WTC11 (cell line): ENCODE measurements around the gene PPP1CB. TPM values are rescaled to one million over a fixed set of nuclear protein-coding genes. Genes with fewer than 3 reads are reported as not detected.

Experiments
- ATAC-seq: fragments of 200-7000 bp; cut with Tn5 transposase; 2 replicates; pipeline ENCODE4 v1.10.0; 2021; ENCODE audit warnings: mild to moderate bottlenecking, moderate library complexity
- CTCF ChIA-PET: fragments of 300-600 bp; sonication (Branson Sonifier 250); formaldehyde crosslinking; loops from one replicate; lab custom pipeline; 2021; ENCODE audit warnings: antibody characterized with exemption; lab: Charles Lee
- POLR2A ChIA-PET: fragments of 350-600 bp; sonication (Branson Sonifier 250); formaldehyde crosslinking; loops from one replicate; lab custom pipeline; 2021; ENCODE audit warnings: antibody characterized with exemption; lab: Charles Lee
- DNase-seq: peaks from one replicate; pipeline ENCODE4 v3.0.0; 2021; ENCODE audit warnings: low spot score
- H3K27ac Mint-ChIP-seq: 2 replicates; pipeline ENCODE4 v1.8.0; 2021; ENCODE audit warnings: mixed read lengths
- H3K27me3 Mint-ChIP-seq: 2 replicates; pipeline ENCODE4 v1.8.0; 2021; ENCODE audit warnings: low read depth, mild to moderate bottlenecking, moderate library complexity, mixed read lengths
- H3K36me3 Mint-ChIP-seq: 2 replicates; pipeline ENCODE4 v1.8.0; 2021; ENCODE audit warnings: mixed read lengths
- H3K4me1 Mint-ChIP-seq: 2 replicates; pipeline ENCODE4 v1.8.0; 2022; ENCODE audit warnings: mixed read lengths
- H3K4me3 Mint-ChIP-seq: 2 replicates; pipeline ENCODE4 v1.8.0; 2021; ENCODE audit warnings: mild to moderate bottlenecking, moderate library complexity, mixed read lengths
- H3K9me3 Mint-ChIP-seq: 2 replicates; pipeline ENCODE4 v1.8.0; 2021; ENCODE audit warnings: mixed read lengths
- ATF1 ChIP-seq: sonication (generic); formaldehyde crosslinking; IDR thresholded peaks from 2 replicates; pipeline ENCODE4 v1.8.1; 2023; ENCODE audit warnings: mild to moderate bottlenecking, moderate library complexity, missing genetic modification reagents
- CREB1 ChIP-seq: sonication (generic); formaldehyde crosslinking; IDR thresholded peaks from 2 replicates; pipeline ENCODE4 v1.8.0; 2023; ENCODE audit warnings: mild to moderate bottlenecking, missing genetic modification reagents
- CREM ChIP-seq: sonication (generic); formaldehyde crosslinking; IDR thresholded peaks from 2 replicates; pipeline ENCODE4 v1.8.1; 2022; ENCODE audit warnings: mild to moderate bottlenecking, missing genetic modification reagents, moderate library complexity
- GRHL2 ChIP-seq: fragments of 250-450 bp; sonication (Bioruptor Pico); IDR thresholded peaks from 2 replicates; pipeline ENCODE4 v1.8.0; 2022; ENCODE audit warnings: mild to moderate bottlenecking, moderate library complexity; ENCODE audit not compliant: insufficient replicate concordance, severe bottlenecking
- IRF2 ChIP-seq: sonication (generic); formaldehyde crosslinking; IDR thresholded peaks from 2 replicates; pipeline ENCODE4 v1.8.0; 2022; ENCODE audit warnings: low read depth, missing genetic modification reagents, borderline replicate concordance
- MYBL2 ChIP-seq: sonication (generic); formaldehyde crosslinking; IDR thresholded peaks from 2 replicates; pipeline ENCODE4 v1.8.1; 2023; ENCODE audit warnings: mild to moderate bottlenecking, moderate library complexity, missing genetic modification reagents
- NFATC4 ChIP-seq: fragments of 250-450 bp; sonication (Bioruptor Pico); IDR thresholded peaks from 2 replicates; pipeline ENCODE4 v1.9.0; 2021; ENCODE audit warnings: mild to moderate bottlenecking
- NR3C1 ChIP-seq: sonication (generic); formaldehyde crosslinking; conservative IDR thresholded peaks from 2 replicates; pipeline ENCODE4 v1.8.1; 2023; ENCODE audit warnings: low read depth, mild to moderate bottlenecking, missing genetic modification reagents
- OVOL2 ChIP-seq: fragments of 250-450 bp; sonication (Bioruptor Pico); IDR thresholded peaks from 2 replicates; pipeline ENCODE4 v1.9.0; 2021; ENCODE audit warnings: mild to moderate bottlenecking, borderline replicate concordance
- SMAD4 ChIP-seq: sonication (generic); formaldehyde crosslinking; IDR thresholded peaks from 2 replicates; pipeline ENCODE4 v1.8.0; 2022; ENCODE audit warnings: mild to moderate bottlenecking, missing genetic modification reagents
- SP1 ChIP-seq: sonication (generic); formaldehyde crosslinking; conservative IDR thresholded peaks from 2 replicates; pipeline ENCODE4 v1.8.1; 2022; ENCODE audit warnings: missing genetic modification reagents
- TEAD1 ChIP-seq: sonication (generic); formaldehyde crosslinking; IDR thresholded peaks from 2 replicates; pipeline ENCODE4 v1.8.0; 2022; ENCODE audit warnings: mild to moderate bottlenecking, missing genetic modification reagents
- TEAD4 ChIP-seq: sonication (generic); formaldehyde crosslinking; IDR thresholded peaks from 2 replicates; pipeline ENCODE4 v1.8.0; 2022; ENCODE audit warnings: mild to moderate bottlenecking, missing genetic modification reagents
- ZNF121 ChIP-seq: sonication (generic); formaldehyde crosslinking; IDR thresholded peaks from 2 replicates; pipeline ENCODE4 v1.8.0; 2023; ENCODE audit warnings: missing genetic modification reagents
- ZNF138 ChIP-seq: sonication (generic); formaldehyde crosslinking; conservative IDR thresholded peaks from 2 replicates; pipeline ENCODE4 v1.8.1; 2022; ENCODE audit warnings: mild to moderate bottlenecking, moderate library complexity, missing genetic modification reagents
- ZNF396 ChIP-seq: fragments of 250-450 bp; sonication (Bioruptor Pico); IDR thresholded peaks from 2 replicates; pipeline ENCODE4 v1.8.0; 2021; ENCODE audit warnings: mild to moderate bottlenecking, moderate library complexity, borderline replicate concordance
- total RNA-seq: library from RNA; stranded (reverse); gene quantifications from 3 replicates; pipeline ENCODE4 v1.2.3, GENCODE V29; 2021
- TF ChIP-seq, protein P1 (sequence below): sonication (generic); formaldehyde crosslinking; IDR thresholded peaks from 2 replicates; pipeline ENCODE4 v1.8.0; 2022; ENCODE audit warnings: mild to moderate bottlenecking, missing genetic modification reagents
- TF ChIP-seq, protein P2 (sequence below): fragments of 250-450 bp; sonication (Bioruptor Pico); IDR thresholded peaks from 2 replicates; pipeline ENCODE4 v1.8.0; 2021; ENCODE audit warnings: mild to moderate bottlenecking
- TF ChIP-seq, protein P3 (sequence below): fragments of 200-600 bp; IDR thresholded peaks from 2 replicates; pipeline ENCODE4 v1.8.0; 2022; ENCODE audit warnings: antibody characterized with exemption
- TF ChIP-seq, protein P4 (sequence below): fragments of 250-450 bp; sonication (Bioruptor Pico); conservative IDR thresholded peaks from 2 replicates; pipeline ENCODE4 v1.9.0; 2021; ENCODE audit warnings: mild to moderate bottlenecking
- TF ChIP-seq, protein P5 (sequence below): sonication (generic); formaldehyde crosslinking; IDR thresholded peaks from 2 replicates; pipeline ENCODE4 v1.8.1; 2023; ENCODE audit warnings: mild to moderate bottlenecking, missing genetic modification reagents
- TF ChIP-seq, protein P6 (sequence below): sonication (generic); formaldehyde crosslinking; IDR thresholded peaks from 2 replicates; pipeline ENCODE4 v1.8.0; 2022; ENCODE audit warnings: mild to moderate bottlenecking, missing genetic modification reagents
- TF ChIP-seq, protein P7 (sequence below): sonication (generic); formaldehyde crosslinking; IDR thresholded peaks from 2 replicates; pipeline ENCODE4 v1.8.1; 2023; ENCODE audit warnings: mild to moderate bottlenecking, missing genetic modification reagents
- TF ChIP-seq, protein P8 (sequence below): fragments of 250-450 bp; sonication (Bioruptor Pico); IDR thresholded peaks from 2 replicates; pipeline ENCODE4 v1.9.0; 2021; ENCODE audit warnings: moderate library complexity, mild to moderate bottlenecking, inconsistent platforms, borderline replicate concordance

PPP1CB gene
- total RNA-seq, 1 experiment from 2014 or later, result 133 TPM

DNA sequence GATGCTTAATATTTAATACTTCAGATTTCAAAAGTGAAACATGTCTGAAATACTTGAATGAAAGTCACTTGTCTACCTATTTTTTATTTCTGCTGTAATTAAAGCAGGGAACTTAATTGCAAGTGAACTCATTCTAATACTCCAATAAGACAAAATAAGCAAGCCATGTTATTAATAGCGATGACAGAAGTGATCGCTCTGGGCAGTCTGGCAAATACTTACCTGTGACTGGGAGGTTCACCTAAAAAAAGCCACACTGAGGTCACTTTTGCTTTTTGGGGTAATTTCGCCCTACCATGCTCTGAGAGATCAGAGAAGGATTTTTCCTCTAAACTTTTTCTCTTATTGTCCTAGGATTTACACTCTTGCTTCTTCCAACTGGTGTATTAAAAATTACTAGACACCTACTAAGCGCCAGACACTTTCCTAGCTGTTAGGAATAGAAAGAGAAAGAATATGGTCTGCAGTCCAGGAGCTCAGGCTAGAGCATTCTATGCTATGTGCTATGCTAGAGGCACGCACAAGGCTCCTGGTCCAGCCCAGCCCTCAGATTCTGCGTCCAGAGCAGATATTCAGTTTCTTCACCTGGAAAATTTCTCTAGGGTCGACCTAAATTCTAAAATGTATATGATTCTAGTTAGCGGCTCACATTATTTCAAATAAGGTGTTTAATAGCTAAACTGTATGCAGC, 26.5 kb upstream of the PPP1CB start:
- no peaks in the 10 kb centered on the region for H3K36me3 Mint-ChIP-seq
- no peak for ATAC-seq
- CTCF ChIA-PET, result interaction anchor here (0.8 kb wide), 1 partner anchor 131 kb away, joined by 3 read pairs; no protein-coding TSS in a partner anchor

DNA sequence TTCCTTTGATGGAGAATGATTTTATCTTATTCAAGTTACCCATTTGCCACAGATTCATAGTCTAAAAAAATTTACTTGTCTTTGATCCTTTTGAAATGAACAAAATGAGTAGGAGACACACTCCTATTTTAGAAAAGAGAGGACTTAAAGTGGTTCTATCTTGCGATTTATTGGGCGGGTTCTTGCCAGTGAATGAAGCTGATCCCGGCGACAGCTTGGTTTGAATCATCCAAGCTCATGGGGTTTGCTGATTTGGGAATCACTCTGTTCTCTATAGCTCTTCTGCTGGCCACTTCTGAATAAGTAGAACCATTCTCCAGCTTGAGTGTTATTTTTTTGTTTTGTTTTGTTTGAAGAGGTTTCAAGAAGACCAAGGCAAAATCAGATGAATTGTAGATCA, 25.5 kb upstream of the PPP1CB start:
- Mint-ChIP-seq H3K9me3 (no peaks in the 10 kb centered on the region), H3K4me3 (no peak overlapping the region), H3K27ac (no peak overlapping the region), H3K27me3 (no peaks in the 10 kb centered on the region), H3K4me1 (peaks cover 2% of the 10 kb centered on the region; the same call in 1 of the 2 replicates), H3K36me3 (no peaks in the 10 kb centered on the region)
- ATAC-seq (no peak), DNase-seq (no peak)
- ChIA-PET POLR2A (interaction anchor here (0.5 to 0.6 kb wide), 2 partner anchors 25 to 133 kb away, joined by 3 read pairs; partner anchors contain the start of gene PPP1CB), CTCF (interaction anchor here (1.3 kb wide), 1 partner anchor 105 kb away, joined by 4 read pairs; no protein-coding TSS in a partner anchor)
- TF ChIP-seq, protein P1, sequence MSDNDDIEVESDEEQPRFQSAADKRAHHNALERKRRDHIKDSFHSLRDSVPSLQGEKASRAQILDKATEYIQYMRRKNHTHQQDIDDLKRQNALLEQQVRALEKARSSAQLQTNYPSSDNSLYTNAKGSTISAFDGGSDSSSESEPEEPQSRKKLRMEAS (CRISPR knock-in tag), result no peak
- TF ChIP-seq, protein P2, sequence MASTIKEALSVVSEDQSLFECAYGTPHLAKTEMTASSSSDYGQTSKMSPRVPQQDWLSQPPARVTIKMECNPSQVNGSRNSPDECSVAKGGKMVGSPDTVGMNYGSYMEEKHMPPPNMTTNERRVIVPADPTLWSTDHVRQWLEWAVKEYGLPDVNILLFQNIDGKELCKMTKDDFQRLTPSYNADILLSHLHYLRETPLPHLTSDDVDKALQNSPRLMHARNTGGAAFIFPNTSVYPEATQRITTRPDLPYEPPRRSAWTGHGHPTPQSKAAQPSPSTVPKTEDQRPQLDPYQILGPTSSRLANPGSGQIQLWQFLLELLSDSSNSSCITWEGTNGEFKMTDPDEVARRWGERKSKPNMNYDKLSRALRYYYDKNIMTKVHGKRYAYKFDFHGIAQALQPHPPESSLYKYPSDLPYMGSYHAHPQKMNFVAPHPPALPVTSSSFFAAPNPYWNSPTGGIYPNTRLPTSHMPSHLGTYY (CRISPR knock-in tag), result no peak
- TF ChIP-seq ATF1, result no peak
- TF ChIP-seq, protein P3, sequence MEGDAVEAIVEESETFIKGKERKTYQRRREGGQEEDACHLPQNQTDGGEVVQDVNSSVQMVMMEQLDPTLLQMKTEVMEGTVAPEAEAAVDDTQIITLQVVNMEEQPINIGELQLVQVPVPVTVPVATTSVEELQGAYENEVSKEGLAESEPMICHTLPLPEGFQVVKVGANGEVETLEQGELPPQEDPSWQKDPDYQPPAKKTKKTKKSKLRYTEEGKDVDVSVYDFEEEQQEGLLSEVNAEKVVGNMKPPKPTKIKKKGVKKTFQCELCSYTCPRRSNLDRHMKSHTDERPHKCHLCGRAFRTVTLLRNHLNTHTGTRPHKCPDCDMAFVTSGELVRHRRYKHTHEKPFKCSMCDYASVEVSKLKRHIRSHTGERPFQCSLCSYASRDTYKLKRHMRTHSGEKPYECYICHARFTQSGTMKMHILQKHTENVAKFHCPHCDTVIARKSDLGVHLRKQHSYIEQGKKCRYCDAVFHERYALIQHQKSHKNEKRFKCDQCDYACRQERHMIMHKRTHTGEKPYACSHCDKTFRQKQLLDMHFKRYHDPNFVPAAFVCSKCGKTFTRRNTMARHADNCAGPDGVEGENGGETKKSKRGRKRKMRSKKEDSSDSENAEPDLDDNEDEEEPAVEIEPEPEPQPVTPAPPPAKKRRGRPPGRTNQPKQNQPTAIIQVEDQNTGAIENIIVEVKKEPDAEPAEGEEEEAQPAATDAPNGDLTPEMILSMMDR, result no peak
- TF ChIP-seq ZNF396 (CRISPR knock-in tag), result no peak
- no peak for TF ChIP-seq ZNF121 (CRISPR knock-in tag)
- TF ChIP-seq, protein P4, sequence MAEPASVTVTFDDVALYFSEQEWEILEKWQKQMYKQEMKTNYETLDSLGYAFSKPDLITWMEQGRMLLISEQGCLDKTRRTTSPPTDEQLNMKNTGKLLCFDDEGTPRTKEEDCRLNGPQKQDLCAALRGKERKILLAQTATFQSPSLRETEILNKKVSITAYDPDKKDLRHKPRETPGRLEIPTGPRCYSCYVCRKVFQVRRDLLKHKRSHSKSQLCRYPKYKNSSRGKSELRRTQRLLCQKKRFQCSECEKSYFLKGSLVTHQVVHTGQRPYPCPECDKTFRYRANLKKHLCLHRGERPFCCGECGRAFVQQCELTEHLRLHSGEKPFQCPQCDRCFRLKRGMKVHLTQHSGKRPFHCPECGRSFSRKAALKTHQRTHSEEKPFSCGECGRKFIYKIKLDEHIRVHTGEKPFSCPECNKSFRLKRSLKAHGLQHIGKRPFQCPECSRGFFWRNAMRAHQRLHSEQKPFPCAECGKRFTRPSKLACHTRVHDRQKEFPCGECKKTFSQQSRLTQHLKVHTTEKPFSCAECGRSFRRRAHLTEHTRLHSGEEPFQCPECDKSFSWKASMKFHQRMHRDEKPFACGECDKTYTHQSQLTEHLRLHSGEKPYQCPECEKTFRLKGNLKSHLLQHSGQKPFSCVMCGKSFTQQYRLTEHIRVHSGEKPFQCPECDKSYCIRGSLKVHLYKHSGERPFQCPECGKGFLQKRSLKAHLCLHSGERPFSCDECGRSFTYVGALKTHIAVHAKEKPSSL (CRISPR knock-in tag), result no peak

More for the DNA sequence above, 26.5 kb upstream of the PPP1CB start:
- Mint-ChIP-seq H3K27me3 (no peaks in the 10 kb centered on the region), H3K9me3 (peaks cover 4% of the 10 kb centered on the region), H3K4me1 (peaks cover 2% of the 10 kb centered on the region; the same call in 1 of the 2 replicates), H3K4me3 (no peak overlapping the region), H3K27ac (no peak overlapping the region)
- TF ChIP-seq SMAD4 (CRISPR knock-in tag) (no peak), CREM (CRISPR knock-in tag) (no peak), OVOL2 (CRISPR knock-in tag) (no peak), NFATC4 (no peak), SP1 (CRISPR knock-in tag) (no peak), MYBL2 (CRISPR knock-in tag) (no peak), TEAD1 (no peak), IRF2 (CRISPR knock-in tag) (no peak), GRHL2 (CRISPR knock-in tag) (no peak), ZNF138 (CRISPR knock-in tag) (no peak), NR3C1 (CRISPR knock-in tag) (no peak), CREB1 (CRISPR knock-in tag) (no peak), TEAD4 (no peak)
- TF ChIP-seq, protein P5, sequence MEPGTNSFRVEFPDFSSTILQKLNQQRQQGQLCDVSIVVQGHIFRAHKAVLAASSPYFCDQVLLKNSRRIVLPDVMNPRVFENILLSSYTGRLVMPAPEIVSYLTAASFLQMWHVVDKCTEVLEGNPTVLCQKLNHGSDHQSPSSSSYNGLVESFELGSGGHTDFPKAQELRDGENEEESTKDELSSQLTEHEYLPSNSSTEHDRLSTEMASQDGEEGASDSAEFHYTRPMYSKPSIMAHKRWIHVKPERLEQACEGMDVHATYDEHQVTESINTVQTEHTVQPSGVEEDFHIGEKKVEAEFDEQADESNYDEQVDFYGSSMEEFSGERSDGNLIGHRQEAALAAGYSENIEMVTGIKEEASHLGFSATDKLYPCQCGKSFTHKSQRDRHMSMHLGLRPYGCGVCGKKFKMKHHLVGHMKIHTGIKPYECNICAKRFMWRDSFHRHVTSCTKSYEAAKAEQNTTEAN (CRISPR knock-in tag), result no peak
- TF ChIP-seq, protein P6, sequence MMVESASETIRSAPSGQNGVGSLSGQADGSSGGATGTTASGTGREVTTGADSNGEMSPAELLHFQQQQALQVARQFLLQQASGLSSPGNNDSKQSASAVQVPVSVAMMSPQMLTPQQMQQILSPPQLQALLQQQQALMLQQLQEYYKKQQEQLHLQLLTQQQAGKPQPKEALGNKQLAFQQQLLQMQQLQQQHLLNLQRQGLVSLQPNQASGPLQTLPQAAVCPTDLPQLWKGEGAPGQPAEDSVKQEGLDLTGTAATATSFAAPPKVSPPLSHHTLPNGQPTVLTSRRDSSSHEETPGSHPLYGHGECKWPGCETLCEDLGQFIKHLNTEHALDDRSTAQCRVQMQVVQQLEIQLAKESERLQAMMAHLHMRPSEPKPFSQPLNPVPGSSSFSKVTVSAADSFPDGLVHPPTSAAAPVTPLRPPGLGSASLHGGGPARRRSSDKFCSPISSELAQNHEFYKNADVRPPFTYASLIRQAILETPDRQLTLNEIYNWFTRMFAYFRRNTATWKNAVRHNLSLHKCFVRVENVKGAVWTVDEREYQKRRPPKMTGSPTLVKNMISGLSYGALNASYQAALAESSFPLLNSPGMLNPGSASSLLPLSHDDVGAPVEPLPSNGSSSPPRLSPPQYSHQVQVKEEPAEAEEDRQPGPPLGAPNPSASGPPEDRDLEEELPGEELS (CRISPR knock-in tag), result no peak
- TF ChIP-seq, protein P7, sequence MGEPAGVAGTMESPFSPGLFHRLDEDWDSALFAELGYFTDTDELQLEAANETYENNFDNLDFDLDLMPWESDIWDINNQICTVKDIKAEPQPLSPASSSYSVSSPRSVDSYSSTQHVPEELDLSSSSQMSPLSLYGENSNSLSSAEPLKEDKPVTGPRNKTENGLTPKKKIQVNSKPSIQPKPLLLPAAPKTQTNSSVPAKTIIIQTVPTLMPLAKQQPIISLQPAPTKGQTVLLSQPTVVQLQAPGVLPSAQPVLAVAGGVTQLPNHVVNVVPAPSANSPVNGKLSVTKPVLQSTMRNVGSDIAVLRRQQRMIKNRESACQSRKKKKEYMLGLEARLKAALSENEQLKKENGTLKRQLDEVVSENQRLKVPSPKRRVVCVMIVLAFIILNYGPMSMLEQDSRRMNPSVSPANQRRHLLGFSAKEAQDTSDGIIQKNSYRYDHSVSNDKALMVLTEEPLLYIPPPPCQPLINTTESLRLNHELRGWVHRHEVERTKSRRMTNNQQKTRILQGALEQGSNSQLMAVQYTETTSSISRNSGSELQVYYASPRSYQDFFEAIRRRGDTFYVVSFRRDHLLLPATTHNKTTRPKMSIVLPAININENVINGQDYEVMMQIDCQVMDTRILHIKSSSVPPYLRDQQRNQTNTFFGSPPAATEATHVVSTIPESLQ (CRISPR knock-in tag), result no peak
- TF ChIP-seq, protein P2 (CRISPR knock-in tag), result no peak
- TF ChIP-seq, protein P8, sequence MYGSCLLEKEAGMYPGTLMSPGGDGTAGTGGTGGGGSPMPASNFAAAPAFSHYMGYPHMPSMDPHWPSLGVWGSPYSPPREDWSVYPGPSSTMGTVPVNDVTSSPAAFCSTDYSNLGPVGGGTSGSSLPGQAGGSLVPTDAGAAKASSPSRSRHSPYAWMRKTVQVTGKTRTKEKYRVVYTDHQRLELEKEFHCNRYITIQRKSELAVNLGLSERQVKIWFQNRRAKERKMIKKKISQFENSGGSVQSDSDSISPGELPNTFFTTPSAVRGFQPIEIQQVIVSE (CRISPR knock-in tag), result no peak
- DNase-seq, result no peak
- POLR2A ChIA-PET, result no interaction called here
